CD4-positive, alpha-beta T cell treated with Interleukin-6 for 4 hours (primary cell): ENCODE data around the gene ERFE.
A peak's percentile ranks its signal among the peaks of the same experiment; 100 is the strongest.
"Not testable (repeated sequence)": the region's sequence is repeated elsewhere in the genome, so short reads cannot be mapped to it uniquely, and the experiment has no call there.

Experiments used
- DNase-seq: peaks from one replicate; pipeline ENCODE4 v3.0.0-alpha.2; 2020; ENCODE audit warnings: mixed read lengths

Gene ERFE

GRCh38 chr2:238170386-238171071 is 11.8 kb downstream of the ERFE start:
- no peak for DNase-seq

GRCh38 chr2:238171072-238171431 is 12.3 kb downstream of the ERFE start:
- not testable (repeated sequence) for DNase-seq

- DNase-seq: no peak
Observed at GRCh38 chr2:238171575-238172187, 12.9 kb downstream of the ERFE start.

- DNase-seq: no peak
Observed at GRCh38 chr2:238172439-238172838, 13.7 kb downstream of the ERFE start.

GRCh38 chr2:238173692-238174091 is 14.9 kb downstream of the ERFE start:
- DNase-seq: no peak

GRCh38 chr2:238174291-238174690 is 15.5 kb downstream of the ERFE start:
- no peak for DNase-seq

- no peak for DNase-seq
Observed at GRCh38 chr2:238174701-238175100, 15.9 kb downstream of the ERFE start.

- DNase-seq: no peak
Observed at GRCh38 chr2:238176613-238177012, 17.8 kb downstream of the ERFE start.

GRCh38 chr2:238180554-238180953 is 21.8 kb downstream of the ERFE start:
- DNase-seq: no peak

- DNase-seq: no peak
Observed at GRCh38 chr2:238182362-238182761, 23.6 kb downstream of the ERFE start.

GRCh38 chr2:238183821-238184220 is 25.1 kb downstream of the ERFE start:
- DNase-seq: no peak

- DNase-seq: no peak
Observed at GRCh38 chr2:238187618-238188548, 29.1 kb downstream of the ERFE start.

GRCh38 chr2:238190445-238190844 is 31.7 kb downstream of the ERFE start:
- no peak for DNase-seq

- no peak for DNase-seq
Observed at GRCh38 chr2:238202326-238203093, 43.7 kb downstream of the ERFE start.

- peak; percentile 92 for DNase-seq
Observed at GRCh38 chr2:238203094-238203972, 44.6 kb downstream of the ERFE start, which contains the start of gene ILKAP. Gene ILKAP, minus strand, starts transcription at chr2:238203695. Its CDS starts 142 bp downstream, at chr2:238203553.

GRCh38 chr2:238203973-238204683 is 45.4 kb downstream of the ERFE start:
- no peak for DNase-seq

GRCh38 chr2:238207006-238207405 is 48.2 kb downstream of the ERFE start:
- DNase-seq: no peak

- no peak for DNase-seq
Observed at GRCh38 chr2:238216651-238217184, 57.9 kb downstream of the ERFE start.
